Peyer's patch (tissue), 4 donors: ENCODE data around the gene SLC7A9.

Experiments
- POLR2A ChIP-seq, 2 donors: fragments of 450-650 bp; IDR thresholded peaks; one replicate each; pipeline ENCODE4 v1.5.1; 2017; ENCODE audit warnings: antibody characterized with exemption in 2 of 2, mild to moderate bottlenecking in 2 of 2, moderate library complexity in 2 of 2
- TF ChIP-seq, protein P1 (sequence below), 6 experiments: fragments of 450-650 bp in 4 of 6; fragments of 200-600 bp in 2 of 6; sonication (generic) in 1 of 6; IDR thresholded peaks; one replicate each; pipeline ENCODE4 v1.5.1; 2017 to 2019; ENCODE audit warnings: antibody characterized with exemption in 6 of 6, mild to moderate bottlenecking in 3 of 6, moderate library complexity in 1 of 6

DNA sequence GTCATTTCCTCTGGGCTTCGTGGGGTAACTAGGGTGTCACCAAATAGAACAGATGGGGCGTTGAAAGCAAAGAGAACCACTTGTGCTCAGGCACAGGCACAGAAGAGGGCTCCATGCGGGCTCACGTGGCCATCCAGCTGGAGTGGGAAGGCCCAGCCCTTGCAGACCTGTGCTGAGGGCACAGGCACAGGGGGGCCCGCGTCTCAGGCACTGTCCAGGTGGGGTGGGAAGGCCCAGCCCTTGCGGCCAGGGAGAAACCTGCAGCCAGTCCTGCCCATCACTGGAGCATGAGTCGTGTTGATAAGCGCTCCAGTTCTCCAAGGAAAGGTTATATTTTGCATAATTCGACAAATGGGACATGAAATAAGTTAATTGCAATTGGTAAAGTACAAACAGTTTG lies 57.5 kb downstream of the SLC7A9 start:
- TF ChIP-seq, protein P1, sequence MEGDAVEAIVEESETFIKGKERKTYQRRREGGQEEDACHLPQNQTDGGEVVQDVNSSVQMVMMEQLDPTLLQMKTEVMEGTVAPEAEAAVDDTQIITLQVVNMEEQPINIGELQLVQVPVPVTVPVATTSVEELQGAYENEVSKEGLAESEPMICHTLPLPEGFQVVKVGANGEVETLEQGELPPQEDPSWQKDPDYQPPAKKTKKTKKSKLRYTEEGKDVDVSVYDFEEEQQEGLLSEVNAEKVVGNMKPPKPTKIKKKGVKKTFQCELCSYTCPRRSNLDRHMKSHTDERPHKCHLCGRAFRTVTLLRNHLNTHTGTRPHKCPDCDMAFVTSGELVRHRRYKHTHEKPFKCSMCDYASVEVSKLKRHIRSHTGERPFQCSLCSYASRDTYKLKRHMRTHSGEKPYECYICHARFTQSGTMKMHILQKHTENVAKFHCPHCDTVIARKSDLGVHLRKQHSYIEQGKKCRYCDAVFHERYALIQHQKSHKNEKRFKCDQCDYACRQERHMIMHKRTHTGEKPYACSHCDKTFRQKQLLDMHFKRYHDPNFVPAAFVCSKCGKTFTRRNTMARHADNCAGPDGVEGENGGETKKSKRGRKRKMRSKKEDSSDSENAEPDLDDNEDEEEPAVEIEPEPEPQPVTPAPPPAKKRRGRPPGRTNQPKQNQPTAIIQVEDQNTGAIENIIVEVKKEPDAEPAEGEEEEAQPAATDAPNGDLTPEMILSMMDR (IDR thresholded peaks at IDR 0.05): no peak
- no peak for TF ChIP-seq POLR2A (IDR thresholded peaks at IDR 0.05)
